HEK293T (cell line): Measurements from ENCODE around the gene OSCP1.

Experiments used
- CTCF ChIA-PET: fragments of 350-600 bp; formaldehyde crosslinking; extraction: SDS; loops from one replicate; lab custom pipeline; 2021; ENCODE audit warnings: antibody characterized with exemption, inconsistent platforms; lab: Yijun Ruan, JAX
- POLR2A ChIA-PET: fragments of 350-600 bp; formaldehyde crosslinking; extraction: SDS; loops from one replicate; lab custom pipeline; 2020; ENCODE audit warnings: antibody characterized with exemption, inconsistent platforms; lab: Yijun Ruan, JAX
- DNase-seq: peaks from one replicate; pipeline ENCODE4 v3.0.0; 2012; ENCODE audit warnings: mixed read lengths; ENCODE audit errors: extremely low spot score
- ARNT ChIP-seq: fragments of 450-650 bp; IDR thresholded peaks from 2 replicates; pipeline ENCODE4 v1.6.1; 2017; ENCODE audit warnings: mild to moderate bottlenecking
- BHLHE40 ChIP-seq: fragments of 450-650 bp; IDR thresholded peaks from 2 replicates; pipeline ENCODE4 v1.6.1; 2016; ENCODE audit warnings: mild to moderate bottlenecking, moderate library complexity, borderline replicate concordance
- CTBP1 ChIP-seq: fragments of 450-650 bp; IDR thresholded peaks from 2 replicates; pipeline ENCODE4 v1.6.1; 2016; ENCODE audit warnings: borderline replicate concordance
- ELF4 ChIP-seq: fragments of 450-650 bp; IDR thresholded peaks from 2 replicates; pipeline ENCODE4 v1.6.1; 2017; ENCODE audit warnings: antibody characterized with exemption
- FOXA1 ChIP-seq: fragments of 450-650 bp; IDR thresholded peaks from 2 replicates; pipeline ENCODE4 v1.6.1; 2016; ENCODE audit warnings: mild to moderate bottlenecking
- FOXK2 ChIP-seq: fragments of 450-650 bp; IDR thresholded peaks from 2 replicates; pipeline ENCODE4 v1.6.1; 2016; ENCODE audit warnings: mild to moderate bottlenecking
- FOXM1 ChIP-seq: fragments of 450-650 bp; IDR thresholded peaks from 2 replicates; pipeline ENCODE4 v1.6.1; 2017; ENCODE audit warnings: mild to moderate bottlenecking, borderline replicate concordance
- HDGF ChIP-seq: fragments of 450-650 bp; IDR thresholded peaks from 2 replicates; pipeline ENCODE4 v1.6.1; 2017; ENCODE audit warnings: antibody characterized with exemption, borderline replicate concordance
- L3MBTL2 ChIP-seq: fragments of 450-650 bp; conservative IDR thresholded peaks from 2 replicates; pipeline ENCODE4 v1.6.1; 2016; ENCODE audit warnings: mild to moderate bottlenecking
- LEF1 ChIP-seq: fragments of 450-650 bp; IDR thresholded peaks from 2 replicates; pipeline ENCODE4 v1.6.1; 2017; ENCODE audit warnings: mild to moderate bottlenecking, borderline replicate concordance
- NFRKB ChIP-seq: fragments of 450-650 bp; IDR thresholded peaks from 2 replicates; pipeline ENCODE4 v1.6.1; 2016; ENCODE audit warnings: mild to moderate bottlenecking, moderate library complexity
- SP1 ChIP-seq: fragments of 450-650 bp; IDR thresholded peaks from 2 replicates; pipeline ENCODE4 v1.6.1; 2017
- SUZ12 ChIP-seq: fragments of 450-650 bp; IDR thresholded peaks from 2 replicates; pipeline ENCODE4 v1.6.1; 2016; ENCODE audit warnings: mild to moderate bottlenecking
- TARDBP ChIP-seq: fragments of 450-650 bp; IDR thresholded peaks from 2 replicates; pipeline ENCODE4 v1.6.1; 2016
- ZNF384 ChIP-seq: fragments of 450-650 bp; IDR thresholded peaks from 2 replicates; pipeline ENCODE4 v1.6.1; 2016
- TF ChIP-seq, protein P1 (sequence below): fragments of 450-650 bp; IDR thresholded peaks from 2 replicates; pipeline ENCODE4 v1.6.1; 2016

Gene OSCP1

DNA sequence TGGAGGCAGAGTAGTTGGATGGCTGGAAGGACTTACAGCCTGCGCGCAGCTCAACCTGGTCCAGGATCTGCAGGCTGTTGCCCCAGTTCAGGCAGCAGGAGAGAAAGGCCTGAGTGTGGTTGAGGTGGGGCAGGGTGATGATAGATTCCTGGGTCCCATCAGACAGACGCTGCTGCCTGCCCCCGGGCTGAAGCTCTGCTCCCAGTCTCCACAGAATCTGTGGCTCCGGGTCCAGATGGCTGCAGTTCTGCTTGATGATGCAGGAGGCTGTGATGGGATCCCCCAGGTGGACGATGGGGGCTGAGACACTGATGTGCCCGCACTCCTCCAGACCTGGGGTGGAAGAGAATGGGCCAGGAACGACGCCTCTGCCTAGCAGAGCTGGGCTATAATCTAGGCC, 25.1 kb upstream of the OSCP1 start:
- TF ChIP-seq L3MBTL2 (no peak), ZNF384 (no peak), FOXK2 (no peak), HDGF (no peak), NFRKB (no peak), SP1 (no peak)
- ChIA-PET CTCF (no interaction called here), POLR2A (interaction anchor here (1.6 kb wide), 2 partner anchors 11 to 24 kb away, joined by 3 to 7 read pairs; partner anchors contain the start of gene MRPS15)
- no peak for DNase-seq

DNA sequence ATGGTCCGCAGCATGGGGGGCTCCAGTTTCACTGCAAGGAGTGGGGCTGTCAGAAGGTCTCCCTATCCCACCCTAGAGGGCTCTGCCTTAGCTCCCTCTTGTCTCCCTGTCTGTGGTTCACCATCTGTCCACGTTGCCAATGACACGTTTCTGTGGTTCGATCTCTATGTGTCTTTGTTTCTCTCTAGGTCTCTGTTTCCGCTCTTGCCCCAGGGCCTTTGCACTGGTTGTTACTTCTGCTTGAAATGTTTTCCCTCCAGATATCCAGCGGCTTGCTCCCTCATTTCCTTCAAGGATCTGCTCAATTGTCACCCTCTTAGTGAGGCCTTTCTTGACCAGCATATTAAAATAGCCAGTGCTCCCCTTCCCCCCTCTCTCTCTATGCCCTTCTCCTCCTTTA, 22.4 kb upstream of the OSCP1 start:
- TF ChIP-seq CTBP1: no peak
- no peak for TF ChIP-seq SP1
- TF ChIP-seq ELF4: no peak
- no peak for TF ChIP-seq BHLHE40
- TF ChIP-seq NFRKB: no peak
- no peak for TF ChIP-seq HDGF
- no peak for TF ChIP-seq L3MBTL2
- no peak for TF ChIP-seq LEF1
- TF ChIP-seq ARNT: no peak
- TF ChIP-seq ZNF384: no peak
- no peak for TF ChIP-seq FOXM1
- TF ChIP-seq TARDBP: no peak
- no peak for TF ChIP-seq FOXK2
- no peak for TF ChIP-seq FOXA1
- ChIA-PET POLR2A (interaction anchor here (0.5 to 1.0 kb wide), 4 partner anchors 8 to 36 kb away, joined by 3 to 5 read pairs (median 4); partner anchors contain the start of genes MRPS15 and OSCP1), CTCF (interaction anchor here (0.6 kb wide), 1 partner anchor 28 kb away, joined by 3 read pairs; no protein-coding TSS in a partner anchor)
- no peak for DNase-seq

DNA sequence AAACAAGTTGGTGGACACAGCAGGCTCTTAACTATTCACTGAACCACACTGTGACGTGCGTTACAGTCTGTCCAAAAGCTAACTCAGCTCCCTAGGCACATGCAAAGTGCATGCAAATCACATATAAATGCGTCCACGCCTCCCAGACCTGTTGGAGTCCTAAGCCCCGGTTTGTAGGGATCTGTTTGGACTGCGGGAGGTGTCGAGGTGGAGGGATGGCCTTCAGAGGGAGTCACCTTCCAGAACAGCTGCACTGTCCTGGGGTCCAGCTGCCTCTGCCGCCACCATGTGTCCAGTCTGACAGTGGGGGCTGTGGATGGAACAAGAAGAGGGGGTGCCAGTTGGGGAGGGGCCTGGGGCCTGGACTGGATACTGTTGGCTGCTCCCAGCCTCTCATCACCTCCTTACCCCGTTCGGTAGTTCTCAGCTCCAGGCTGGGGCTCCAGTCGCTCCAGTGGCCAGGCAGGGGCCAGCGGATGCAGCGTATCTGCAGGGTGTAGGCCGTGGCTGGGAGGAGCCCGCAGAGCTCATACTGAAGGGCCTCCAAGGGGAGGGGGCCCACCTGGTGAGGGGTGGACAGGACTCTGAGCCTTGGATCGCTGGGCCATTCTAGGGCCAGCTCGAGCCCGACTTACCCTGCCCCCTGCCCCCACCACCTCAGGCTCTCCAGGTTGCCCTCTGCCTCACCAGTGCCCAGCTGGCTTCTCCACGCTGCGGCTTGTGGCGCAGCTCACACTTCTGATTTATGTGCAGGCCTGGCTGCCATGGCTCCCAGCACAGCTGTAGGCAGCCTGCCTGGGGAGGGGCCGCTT, 21.8 kb upstream of the OSCP1 start:
- TF ChIP-seq LEF1: no peak
- no peak for DNase-seq
- ChIA-PET CTCF (interaction anchor here (0.6 kb wide), 1 partner anchor 27 kb away, joined by 3 read pairs; no protein-coding TSS in a partner anchor), POLR2A (interaction anchor here (0.5 to 1.0 kb wide), 4 partner anchors 8 to 37 kb away, joined by 3 to 5 read pairs (median 4); partner anchors contain the start of genes MRPS15 and OSCP1)

DNA sequence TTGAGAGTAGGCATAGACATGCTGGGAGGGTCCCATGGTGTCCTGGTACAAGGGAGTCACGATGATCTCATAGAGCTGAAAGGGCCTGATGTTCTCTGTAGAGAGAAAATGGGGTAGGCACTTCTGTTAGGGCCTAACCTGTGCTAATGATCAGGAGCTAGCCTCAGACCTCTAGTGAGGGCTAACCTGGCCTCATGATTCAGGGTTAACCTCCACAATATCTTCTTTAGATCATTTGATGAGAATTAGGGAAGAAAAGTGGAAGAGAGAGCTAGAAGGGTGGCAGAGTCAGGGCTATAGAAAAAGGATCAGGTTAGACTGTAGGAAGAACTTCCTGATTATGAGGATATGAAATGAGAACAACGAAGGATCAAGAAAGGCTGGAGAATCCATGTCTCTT, 18.9 kb upstream of the OSCP1 start:
- CTCF ChIA-PET: no interaction called here
- POLR2A ChIA-PET: no interaction called here
- TF ChIP-seq ARNT (no peak), SUZ12 (no peak), SP1 (no peak), L3MBTL2 (no peak), FOXK2 (no peak), ZNF384 (no peak), CTBP1 (no peak), FOXA1 (no peak), LEF1 (no peak), HDGF (no peak), BHLHE40 (no peak), NFRKB (no peak), FOXM1 (no peak), ELF4 (no peak), TARDBP (no peak)
- TF ChIP-seq, protein P1, sequence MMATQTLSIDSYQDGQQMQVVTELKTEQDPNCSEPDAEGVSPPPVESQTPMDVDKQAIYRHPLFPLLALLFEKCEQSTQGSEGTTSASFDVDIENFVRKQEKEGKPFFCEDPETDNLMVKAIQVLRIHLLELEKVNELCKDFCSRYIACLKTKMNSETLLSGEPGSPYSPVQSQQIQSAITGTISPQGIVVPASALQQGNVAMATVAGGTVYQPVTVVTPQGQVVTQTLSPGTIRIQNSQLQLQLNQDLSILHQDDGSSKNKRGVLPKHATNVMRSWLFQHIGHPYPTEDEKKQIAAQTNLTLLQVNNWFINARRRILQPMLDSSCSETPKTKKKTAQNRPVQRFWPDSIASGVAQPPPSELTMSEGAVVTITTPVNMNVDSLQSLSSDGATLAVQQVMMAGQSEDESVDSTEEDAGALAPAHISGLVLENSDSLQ: no peak
- DNase-seq: no peak

DNA sequence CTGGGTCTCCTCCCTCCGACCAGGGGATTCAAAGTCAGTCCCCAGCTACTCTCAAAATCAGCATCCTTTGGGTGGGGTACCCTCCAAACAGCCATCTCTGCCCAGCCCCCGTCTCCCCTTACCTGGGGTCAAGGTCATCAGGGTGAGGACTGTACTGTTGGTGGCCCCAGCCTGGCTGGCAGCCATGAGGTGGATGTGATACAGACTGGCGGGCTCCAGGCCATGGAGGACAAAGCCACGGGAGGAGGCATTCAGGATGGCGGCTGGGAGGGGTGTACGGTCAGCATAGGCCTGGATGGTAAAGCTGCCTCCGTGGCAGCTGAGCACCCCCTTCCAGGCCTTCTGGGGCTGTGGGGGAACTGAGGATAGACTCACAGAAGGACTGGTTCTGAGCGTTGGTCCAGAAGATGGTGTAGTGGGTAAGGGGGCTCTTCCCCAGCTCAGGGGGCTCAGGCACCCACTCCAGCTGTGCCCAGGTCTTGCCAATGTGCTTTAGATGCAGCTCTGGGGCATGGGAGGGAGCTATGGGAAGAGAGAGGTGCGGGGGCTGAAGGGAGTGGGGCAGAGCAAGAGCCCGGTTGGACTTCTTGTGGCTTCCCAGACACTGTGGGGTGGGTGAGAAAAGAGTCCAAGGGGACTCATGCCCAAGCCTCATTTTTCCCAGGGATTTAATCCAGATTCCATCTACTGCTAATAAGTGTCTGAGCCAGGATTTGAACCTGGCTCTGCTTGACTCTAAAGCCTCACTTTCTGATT, 17.6 kb upstream of the OSCP1 start:
- TF ChIP-seq CTBP1 (no peak), NFRKB (no peak)
- no peak for DNase-seq
- ChIA-PET POLR2A (interaction anchor here (0.6 to 6.8 kb wide), 3 partner anchors 8 to 120 kb away, joined by 3 to 77 read pairs (median 3); partner anchors contain the start of gene OSCP1), CTCF (no interaction called here)

DNA sequence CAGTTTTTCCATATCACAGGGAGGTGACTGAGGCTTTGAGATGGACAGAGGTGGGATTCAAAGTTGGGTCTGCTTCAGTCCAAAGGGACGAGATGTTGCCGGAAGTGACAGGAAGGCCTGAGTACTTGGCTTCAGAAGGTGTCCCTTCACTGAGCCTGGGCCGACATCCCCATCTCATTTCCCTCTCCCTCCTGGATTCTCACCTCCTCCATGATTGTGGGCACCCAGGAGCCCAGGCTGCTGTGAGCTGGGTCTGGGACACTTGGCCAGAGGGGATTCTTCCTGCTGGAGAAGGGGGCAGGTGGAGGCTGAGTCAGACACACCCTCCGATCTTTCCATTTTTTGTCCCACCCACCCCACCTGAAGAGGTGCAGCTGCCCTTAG, 16.8 kb upstream of the OSCP1 start:
- DNase-seq: no peak
- ChIA-PET POLR2A (interaction anchor here (0.6 to 6.8 kb wide), 2 partner anchors 17 to 119 kb away, joined by 3 to 77 read pairs; partner anchors contain the start of gene OSCP1), CTCF (interaction anchor here (0.7 kb wide), 1 partner anchor 8 kb away, joined by 4 read pairs; no protein-coding TSS in a partner anchor)
- no peak for TF ChIP-seq FOXK2
- TF ChIP-seq LEF1: no peak
- no peak for TF ChIP-seq L3MBTL2
- TF ChIP-seq CTBP1: no peak
- TF ChIP-seq ZNF384: no peak
- TF ChIP-seq, protein P1: no peak
- no peak for TF ChIP-seq ELF4
- no peak for TF ChIP-seq FOXM1
- TF ChIP-seq FOXA1: no peak
- TF ChIP-seq SP1: no peak
- no peak for TF ChIP-seq HDGF
- TF ChIP-seq ARNT: no peak
- TF ChIP-seq TARDBP: no peak
- no peak for TF ChIP-seq SUZ12
- no peak for TF ChIP-seq BHLHE40
